ENCODE results near the gene ALG1.
"Not testable (repeated sequence)": the region's sequence is repeated elsewhere in the genome, so short reads cannot be mapped to it uniquely, and the experiment has no call there.

DNA sequence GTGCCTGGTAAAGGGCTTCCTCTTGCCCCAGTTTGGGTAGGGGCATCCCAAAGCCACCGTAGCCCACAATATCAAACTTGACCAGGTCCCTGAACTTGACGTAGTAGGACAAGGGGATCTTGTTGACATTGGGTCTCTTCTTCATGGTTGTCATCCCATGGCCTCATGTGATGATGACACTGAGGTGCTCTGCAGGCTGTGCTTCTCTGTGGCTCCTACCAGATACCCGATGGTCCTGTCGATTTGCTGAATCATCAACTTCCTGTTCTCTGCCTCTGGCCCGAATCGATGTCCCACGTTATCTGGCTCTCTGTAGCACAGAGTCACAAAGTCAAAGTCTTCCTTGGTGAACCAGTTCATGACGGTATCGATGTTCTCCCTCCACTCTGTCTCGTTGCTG is 39.3 kb downstream of the ALG1 start:
- TF ChIP-seq, protein P1, sequence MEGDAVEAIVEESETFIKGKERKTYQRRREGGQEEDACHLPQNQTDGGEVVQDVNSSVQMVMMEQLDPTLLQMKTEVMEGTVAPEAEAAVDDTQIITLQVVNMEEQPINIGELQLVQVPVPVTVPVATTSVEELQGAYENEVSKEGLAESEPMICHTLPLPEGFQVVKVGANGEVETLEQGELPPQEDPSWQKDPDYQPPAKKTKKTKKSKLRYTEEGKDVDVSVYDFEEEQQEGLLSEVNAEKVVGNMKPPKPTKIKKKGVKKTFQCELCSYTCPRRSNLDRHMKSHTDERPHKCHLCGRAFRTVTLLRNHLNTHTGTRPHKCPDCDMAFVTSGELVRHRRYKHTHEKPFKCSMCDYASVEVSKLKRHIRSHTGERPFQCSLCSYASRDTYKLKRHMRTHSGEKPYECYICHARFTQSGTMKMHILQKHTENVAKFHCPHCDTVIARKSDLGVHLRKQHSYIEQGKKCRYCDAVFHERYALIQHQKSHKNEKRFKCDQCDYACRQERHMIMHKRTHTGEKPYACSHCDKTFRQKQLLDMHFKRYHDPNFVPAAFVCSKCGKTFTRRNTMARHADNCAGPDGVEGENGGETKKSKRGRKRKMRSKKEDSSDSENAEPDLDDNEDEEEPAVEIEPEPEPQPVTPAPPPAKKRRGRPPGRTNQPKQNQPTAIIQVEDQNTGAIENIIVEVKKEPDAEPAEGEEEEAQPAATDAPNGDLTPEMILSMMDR (IDR thresholded peaks at IDR 0.05; ENCODE audit: insufficient read depth, low read depth, low read length) = not testable (repeated sequence)
- not testable (repeated sequence) for TF ChIP-seq EZH2 (IDR thresholded peaks at IDR 0.05; ENCODE audit: insufficient read depth, low read length)

All from astrocyte (in vitro differentiated cells and primary cell).